Measurements from ENCODE around the gene PLS1. TPM values are rescaled to one million over a fixed set of nuclear protein-coding genes. Genes with fewer than 3 reads are reported as not detected.

The PLS1 gene
- total RNA-seq, 2 experiments from 2014 or later, result 0.63 to 0.92 TPM

DNA sequence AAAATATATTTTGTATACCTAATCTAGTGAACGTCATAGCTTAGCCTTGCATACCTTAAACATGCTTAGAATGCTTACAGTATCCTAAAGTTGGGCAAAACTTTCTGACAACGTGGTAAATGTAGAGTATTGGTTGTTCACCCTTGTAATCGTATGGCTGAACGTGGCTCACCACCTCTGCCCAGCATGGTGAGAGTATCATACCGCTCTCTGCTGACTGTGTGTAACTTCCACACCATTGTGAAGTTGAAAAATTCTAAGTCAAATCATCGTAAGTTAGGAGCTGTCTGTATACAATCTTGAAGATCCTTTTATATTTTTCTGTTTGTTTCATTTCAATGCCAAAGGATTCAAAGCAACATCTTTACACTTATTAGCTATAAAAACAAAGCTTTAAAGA is 64.2 kb downstream of the PLS1 start:
- Mint-ChIP-seq H3K4me3 (no peak overlapping the region), H3K36me3 (ENCODE audit: low read depth) (no peaks in the 10 kb centered on the region), H3K27ac (no peak overlapping the region), H3K27me3 (no peaks in the 10 kb centered on the region), H3K4me1 (ENCODE audit: low read depth) (no peaks in the 10 kb centered on the region), H3K9me3 (no peaks in the 10 kb centered on the region)
- no peaks in the 10 kb centered on the region for H3K4me1 ChIP-seq (ENCODE audit: insufficient read depth, low read length)
- no peak for ATAC-seq (ENCODE audit: poor library complexity)
- no peak overlapping the region for H3K4me3 ChIP-seq (ENCODE audit: low read length)
- H3K27me3 ChIP-seq (ENCODE audit: control insufficient read depth in 1 of 2, insufficient read depth in 2 of 2, low read length in 2 of 2), result no peaks in the 10 kb centered on the region
- TF ChIP-seq, protein P1, sequence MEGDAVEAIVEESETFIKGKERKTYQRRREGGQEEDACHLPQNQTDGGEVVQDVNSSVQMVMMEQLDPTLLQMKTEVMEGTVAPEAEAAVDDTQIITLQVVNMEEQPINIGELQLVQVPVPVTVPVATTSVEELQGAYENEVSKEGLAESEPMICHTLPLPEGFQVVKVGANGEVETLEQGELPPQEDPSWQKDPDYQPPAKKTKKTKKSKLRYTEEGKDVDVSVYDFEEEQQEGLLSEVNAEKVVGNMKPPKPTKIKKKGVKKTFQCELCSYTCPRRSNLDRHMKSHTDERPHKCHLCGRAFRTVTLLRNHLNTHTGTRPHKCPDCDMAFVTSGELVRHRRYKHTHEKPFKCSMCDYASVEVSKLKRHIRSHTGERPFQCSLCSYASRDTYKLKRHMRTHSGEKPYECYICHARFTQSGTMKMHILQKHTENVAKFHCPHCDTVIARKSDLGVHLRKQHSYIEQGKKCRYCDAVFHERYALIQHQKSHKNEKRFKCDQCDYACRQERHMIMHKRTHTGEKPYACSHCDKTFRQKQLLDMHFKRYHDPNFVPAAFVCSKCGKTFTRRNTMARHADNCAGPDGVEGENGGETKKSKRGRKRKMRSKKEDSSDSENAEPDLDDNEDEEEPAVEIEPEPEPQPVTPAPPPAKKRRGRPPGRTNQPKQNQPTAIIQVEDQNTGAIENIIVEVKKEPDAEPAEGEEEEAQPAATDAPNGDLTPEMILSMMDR (IDR thresholded peaks at IDR 0.05), result no peak
- no peak overlapping the region for H3K27ac ChIP-seq (ENCODE audit: low read depth in 1 of 2, low read length in 2 of 2)
- DNase-seq, result no peak
- no peaks in the 10 kb centered on the region for H3K9me3 ChIP-seq (ENCODE audit: control insufficient read depth in 1 of 2, insufficient read depth in 1 of 2, low read length in 2 of 2)
- ChIA-PET CTCF (no interaction called here), POLR2A (no interaction called here)
- no peaks in the 10 kb centered on the region for H3K36me3 ChIP-seq (ENCODE audit: insufficient read depth, low read length)
- intact Hi-C loops (cut with DNase I, micrococcal nuclease), result no loop called here

DNA sequence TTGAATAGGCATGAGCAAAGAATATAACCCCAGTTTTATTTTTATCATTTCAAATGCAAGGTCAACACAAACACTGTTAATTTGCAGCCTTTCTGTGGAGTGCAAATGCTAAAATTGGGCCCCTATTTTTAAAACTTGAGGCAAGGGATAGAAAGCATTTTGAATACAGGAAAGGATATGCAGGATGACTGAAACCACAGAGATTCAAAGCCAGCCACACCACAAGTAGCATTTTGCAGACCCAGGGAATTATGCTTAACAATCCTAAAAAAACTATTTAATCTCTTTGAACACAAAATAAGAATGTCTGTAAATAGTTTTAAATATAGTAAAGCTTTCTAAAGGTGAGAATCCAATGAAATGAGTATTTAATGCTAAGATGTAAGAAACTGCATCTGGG is 64.7 kb downstream of the PLS1 start:
- Histone ChIP-seq H3K27me3 (ENCODE audit: control insufficient read depth in 1 of 2, insufficient read depth in 2 of 2, low read length in 2 of 2) (no peaks in the 10 kb centered on the region), H3K9me3 (ENCODE audit: control insufficient read depth in 1 of 2, insufficient read depth in 1 of 2, low read length in 2 of 2) (no peaks in the 10 kb centered on the region), H3K27ac (ENCODE audit: low read depth in 1 of 2, low read length in 2 of 2) (no peak overlapping the region), H3K4me1 (ENCODE audit: insufficient read depth, low read length) (no peaks in the 10 kb centered on the region), H3K4me3 (ENCODE audit: low read length) (no peak overlapping the region), H3K36me3 (ENCODE audit: insufficient read depth, low read length) (no peaks in the 10 kb centered on the region)
- ChIA-PET POLR2A (no interaction called here), CTCF (no interaction called here)
- no peak for DNase-seq
- Mint-ChIP-seq H3K4me1 (ENCODE audit: low read depth) (no peaks in the 10 kb centered on the region), H3K36me3 (ENCODE audit: low read depth) (no peaks in the 10 kb centered on the region), H3K27me3 (no peaks in the 10 kb centered on the region), H3K27ac (no peak overlapping the region), H3K9me3 (no peaks in the 10 kb centered on the region), H3K4me3 (no peak overlapping the region)
- TF ChIP-seq, protein P1 (IDR thresholded peaks at IDR 0.05), result no peak
- intact Hi-C loops (cut with DNase I, micrococcal nuclease), result no loop called here
- no peak for ATAC-seq (ENCODE audit: poor library complexity)

DNA sequence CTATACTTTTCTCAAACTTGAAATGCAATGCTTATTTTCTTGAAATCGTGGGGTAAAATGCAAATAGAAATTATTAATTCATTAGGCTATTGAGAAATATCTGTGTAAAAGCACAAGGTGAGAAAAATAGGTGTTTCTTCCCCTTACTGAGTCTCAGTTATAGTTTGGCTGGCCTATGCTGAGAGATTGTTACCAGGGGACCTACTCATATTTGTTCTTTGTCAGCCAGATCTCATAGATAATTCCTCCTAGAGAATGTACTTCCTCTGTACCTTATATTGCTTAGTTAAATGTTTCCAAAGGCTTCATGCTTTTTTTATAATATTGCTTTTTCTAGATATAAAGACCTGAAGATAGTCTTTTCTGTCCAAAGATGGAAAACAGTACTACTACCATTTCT is 67.7 kb downstream of the PLS1 start:
- intact Hi-C loops (cut with DNase I, micrococcal nuclease), result no loop called here
- H3K4me1 ChIP-seq (ENCODE audit: insufficient read depth, low read length), result no peaks in the 10 kb centered on the region
- ATAC-seq (ENCODE audit: poor library complexity) (no peak), DNase-seq (no peak)
- no peak overlapping the region for H3K4me3 ChIP-seq (ENCODE audit: low read length)
- no peaks in the 10 kb centered on the region for H3K9me3 ChIP-seq (ENCODE audit: control insufficient read depth in 1 of 2, insufficient read depth in 1 of 2, low read length in 2 of 2)
- TF ChIP-seq, protein P1 (IDR thresholded peaks at IDR 0.05), result no peak
- no peaks in the 10 kb centered on the region for H3K27me3 ChIP-seq (ENCODE audit: control insufficient read depth in 1 of 2, insufficient read depth in 2 of 2, low read length in 2 of 2)
- no peaks in the 10 kb centered on the region for H3K4me1 Mint-ChIP-seq (ENCODE audit: low read depth)
- H3K27ac Mint-ChIP-seq, result no peak overlapping the region
- H3K27ac ChIP-seq (ENCODE audit: low read depth in 1 of 2, low read length in 2 of 2), result no peak overlapping the region
- POLR2A ChIA-PET, result no interaction called here
- H3K9me3 Mint-ChIP-seq, result no peaks in the 10 kb centered on the region
- CTCF ChIA-PET, result no interaction called here
- H3K36me3 ChIP-seq (ENCODE audit: insufficient read depth, low read length), result no peaks in the 10 kb centered on the region
- no peaks in the 10 kb centered on the region for H3K36me3 Mint-ChIP-seq (ENCODE audit: low read depth)
- H3K4me3 Mint-ChIP-seq, result no peak overlapping the region
- H3K27me3 Mint-ChIP-seq, result no peaks in the 10 kb centered on the region
